ENCODE data around the gene NFIB. TPM values are rescaled to one million over a fixed set of nuclear protein-coding genes. Genes with fewer than 3 reads are reported as not detected.

NFIB gene
- total RNA-seq, 2 experiments from 2014 or later: not detected

GRCh38 chr9:14107977-14108376 is 206.0 kb downstream of the NFIB start:
- ChIA-PET CTCF (interaction anchor here (1.2 kb wide), 1 partner anchor 16 kb away, joined by 3 read pairs; no protein-coding TSS in a partner anchor), POLR2A (no interaction called here)
- Mint-ChIP-seq H3K27ac (no peak overlapping the region), H3K4me3 (no peak overlapping the region), H3K27me3 (no peaks in the 10 kb centered on the region), H3K4me1 (no peaks in the 10 kb centered on the region), H3K9me3 (no peaks in the 10 kb centered on the region), H3K36me3 (ENCODE audit: low read depth) (no peaks in the 10 kb centered on the region)
- no peak for DNase-seq

GRCh38 chr9:14107495-14107894 is 206.4 kb downstream of the NFIB start:
- CTCF ChIA-PET: no interaction called here
- H3K9me3 Mint-ChIP-seq: no peaks in the 10 kb centered on the region
- POLR2A ChIA-PET: no interaction called here

GRCh38 chr9:14106699-14107098 is 207.2 kb downstream of the NFIB start:
- no peak for DNase-seq
- H3K36me3 Mint-ChIP-seq (ENCODE audit: low read depth): no peaks in the 10 kb centered on the region
- POLR2A ChIA-PET: no interaction called here
- no peaks in the 10 kb centered on the region for H3K9me3 Mint-ChIP-seq
- no peaks in the 10 kb centered on the region for H3K4me1 Mint-ChIP-seq
- H3K27ac Mint-ChIP-seq: no peak overlapping the region
- no peaks in the 10 kb centered on the region for H3K27me3 Mint-ChIP-seq
- H3K4me3 Mint-ChIP-seq: no peak overlapping the region
- CTCF ChIA-PET: no interaction called here

More at GRCh38 chr9:14107495-14107894, 206.4 kb downstream of the NFIB start:
- DNase-seq: no peak
- no peaks in the 10 kb centered on the region for H3K27me3 Mint-ChIP-seq
- H3K36me3 Mint-ChIP-seq (ENCODE audit: low read depth): no peaks in the 10 kb centered on the region
- H3K4me3 Mint-ChIP-seq: no peak overlapping the region
- no peak overlapping the region for H3K27ac Mint-ChIP-seq
- no peaks in the 10 kb centered on the region for H3K4me1 Mint-ChIP-seq

GRCh38 chr9:14104496-14104895 is 209.4 kb downstream of the NFIB start:
- POLR2A ChIA-PET: no interaction called here
- CTCF ChIA-PET: no interaction called here
- H3K27ac Mint-ChIP-seq: no peak overlapping the region
- H3K36me3 Mint-ChIP-seq (ENCODE audit: low read depth): no peaks in the 10 kb centered on the region
- no peak for DNase-seq
- H3K4me1 Mint-ChIP-seq: no peaks in the 10 kb centered on the region
- H3K4me3 Mint-ChIP-seq: no peak overlapping the region
- no peaks in the 10 kb centered on the region for H3K9me3 Mint-ChIP-seq
- H3K27me3 Mint-ChIP-seq: no peaks in the 10 kb centered on the region

GRCh38 chr9:14103115-14103514 is 210.8 kb downstream of the NFIB start:
- Mint-ChIP-seq H3K27ac (no peak overlapping the region), H3K36me3 (ENCODE audit: low read depth) (no peaks in the 10 kb centered on the region), H3K27me3 (no peaks in the 10 kb centered on the region), H3K4me3 (no peak overlapping the region), H3K9me3 (no peaks in the 10 kb centered on the region), H3K4me1 (no peaks in the 10 kb centered on the region)
- DNase-seq: no peak
- POLR2A ChIA-PET: no interaction called here
- CTCF ChIA-PET: no interaction called here

- Mint-ChIP-seq H3K4me1 (no peaks in the 10 kb centered on the region), H3K27me3 (no peaks in the 10 kb centered on the region), H3K36me3 (ENCODE audit: low read depth) (no peaks in the 10 kb centered on the region), H3K27ac (no peak overlapping the region), H3K9me3 (no peaks in the 10 kb centered on the region), H3K4me3 (no peak overlapping the region)
- CTCF ChIA-PET: no interaction called here
- no peak for DNase-seq
- POLR2A ChIA-PET: no interaction called here
These were observed 214.2 kb downstream of the NFIB start for GRCh38 chr9:14099737-14100136.

GRCh38 chr9:14098486-14099180 is 215.3 kb downstream of the NFIB start:
- Mint-ChIP-seq H3K27ac (no peak overlapping the region), H3K36me3 (ENCODE audit: low read depth) (no peaks in the 10 kb centered on the region), H3K4me3 (no peak overlapping the region), H3K27me3 (no peaks in the 10 kb centered on the region), H3K4me1 (no peaks in the 10 kb centered on the region), H3K9me3 (no peaks in the 10 kb centered on the region)
- POLR2A ChIA-PET: no interaction called here
- DNase-seq: no peak
- CTCF ChIA-PET: no interaction called here

- ChIA-PET POLR2A (no interaction called here), CTCF (no interaction called here)
- no peaks in the 10 kb centered on the region for H3K4me1 Mint-ChIP-seq
- no peaks in the 10 kb centered on the region for H3K27me3 Mint-ChIP-seq
- H3K27ac Mint-ChIP-seq: no peak overlapping the region
- H3K9me3 Mint-ChIP-seq: no peaks in the 10 kb centered on the region
- DNase-seq: no peak
- no peaks in the 10 kb centered on the region for H3K36me3 Mint-ChIP-seq (ENCODE audit: low read depth)
- no peak overlapping the region for H3K4me3 Mint-ChIP-seq
These were observed 216.1 kb downstream of the NFIB start for GRCh38 chr9:14097666-14098415.

GRCh38 chr9:14097215-14097614 is 216.7 kb downstream of the NFIB start:
- Mint-ChIP-seq H3K4me3 (no peak overlapping the region), H3K4me1 (no peaks in the 10 kb centered on the region), H3K27me3 (no peaks in the 10 kb centered on the region), H3K27ac (no peak overlapping the region), H3K36me3 (ENCODE audit: low read depth) (no peaks in the 10 kb centered on the region), H3K9me3 (no peaks in the 10 kb centered on the region)
- POLR2A ChIA-PET: no interaction called here
- CTCF ChIA-PET: no interaction called here
- no peak for DNase-seq

- Mint-ChIP-seq H3K36me3 (ENCODE audit: low read depth) (no peaks in the 10 kb centered on the region), H3K4me3 (no peak overlapping the region), H3K27ac (no peak overlapping the region), H3K4me1 (no peaks in the 10 kb centered on the region), H3K9me3 (no peaks in the 10 kb centered on the region), H3K27me3 (no peaks in the 10 kb centered on the region)
- ChIA-PET CTCF (no interaction called here), POLR2A (no interaction called here)
- no peak for DNase-seq
These were observed 217.6 kb downstream of the NFIB start for GRCh38 chr9:14096258-14096922.

- H3K9me3 Mint-ChIP-seq: no peaks in the 10 kb centered on the region
- H3K4me1 Mint-ChIP-seq: no peaks in the 10 kb centered on the region
- ChIA-PET CTCF (no interaction called here), POLR2A (no interaction called here)
- H3K27ac Mint-ChIP-seq: no peak overlapping the region
- H3K36me3 Mint-ChIP-seq (ENCODE audit: low read depth): no peaks in the 10 kb centered on the region
- H3K27me3 Mint-ChIP-seq: no peaks in the 10 kb centered on the region
- DNase-seq: no peak
- H3K4me3 Mint-ChIP-seq: no peak overlapping the region
These were observed 218.7 kb downstream of the NFIB start for GRCh38 chr9:14095277-14095676.

- CTCF ChIA-PET: no interaction called here
- Mint-ChIP-seq H3K9me3 (no peaks in the 10 kb centered on the region), H3K4me3 (no peak overlapping the region), H3K36me3 (ENCODE audit: low read depth) (no peaks in the 10 kb centered on the region), H3K27ac (no peak overlapping the region), H3K4me1 (no peaks in the 10 kb centered on the region), H3K27me3 (no peaks in the 10 kb centered on the region)
- no peak for DNase-seq
- POLR2A ChIA-PET: no interaction called here
These were observed 219.4 kb downstream of the NFIB start for GRCh38 chr9:14094491-14094890.

- no peak for DNase-seq
- H3K27ac Mint-ChIP-seq: no peak overlapping the region
- ChIA-PET POLR2A (interaction anchor here (0.6 kb wide), 1 partner anchor 26 kb away, joined by 3 read pairs; no protein-coding TSS in a partner anchor), CTCF (interaction anchor here (1.8 kb wide), 1 partner anchor 16 kb away, joined by 3 read pairs; no protein-coding TSS in a partner anchor)
- no peaks in the 10 kb centered on the region for H3K9me3 Mint-ChIP-seq
- no peaks in the 10 kb centered on the region for H3K27me3 Mint-ChIP-seq
- no peaks in the 10 kb centered on the region for H3K4me1 Mint-ChIP-seq
- H3K36me3 Mint-ChIP-seq (ENCODE audit: low read depth): no peaks in the 10 kb centered on the region
- H3K4me3 Mint-ChIP-seq: no peak overlapping the region
These were observed 221.6 kb downstream of the NFIB start for GRCh38 chr9:14092344-14092743.

Measured in activated CD4-positive, alpha-beta memory T cell treated with anti-CD3 and anti-CD28 coated beads, Interleukin-2, amount 10 ng/mL, durations not matched to agents 7 days and 5 days (primary cell).